Activated T-helper 1 cell treated with anti-CD3 and anti-CD28 coated beads, Interleukin-12 subunit alpha, Interleukin-12 subunit beta, Interleukin-2, Interleukin-4 antibody, amounts not matched to agents 30 ng/mL and 10 ng/mL and 1 ng/mL, durations not matched to agents 14 hours and 24 hours and 36 hours (primary cell): ENCODE measurements around the gene FADS2. TPM values are rescaled to one million over a fixed set of nuclear protein-coding genes. Genes with fewer than 3 reads are reported as not detected.
A peak's percentile ranks its signal among the peaks of the same experiment; 100 is the strongest.

Source experiments
- DNase-seq: peaks from one replicate; pipeline ENCODE4 v3.0.0; 2021; ENCODE audit warnings: low spot score
- H3K27ac Mint-ChIP-seq: one replicate; pipeline ENCODE4 v1.8.0; 2021; ENCODE audit warnings: mild to moderate bottlenecking, mixed read lengths
- H3K27me3 Mint-ChIP-seq: one replicate; pipeline ENCODE4 v1.8.0; 2022; ENCODE audit warnings: mild to moderate bottlenecking, moderate library complexity, mixed read lengths; ENCODE audit not compliant: insufficient read depth
- H3K36me3 Mint-ChIP-seq: one replicate; pipeline ENCODE4 v1.8.0; 2021; ENCODE audit warnings: low read depth, mixed read lengths
- H3K4me1 Mint-ChIP-seq: one replicate; pipeline ENCODE4 v1.8.0; 2021; ENCODE audit warnings: low read depth, mixed read lengths
- H3K4me3 Mint-ChIP-seq: one replicate; pipeline ENCODE4 v1.8.0; 2021; ENCODE audit warnings: mild to moderate bottlenecking, moderate library complexity, mixed read lengths
- H3K9me3 Mint-ChIP-seq: one replicate; pipeline ENCODE4 v1.8.0; 2021; ENCODE audit warnings: mixed read lengths
- intact Hi-C: fragments of 100-400 bp; cut with micrococcal nuclease; formaldehyde crosslinking; loops from one replicate; pipeline ENCODE4 v1.15.1; 2024
- total RNA-seq: library from RNA; stranded (reverse); gene quantifications from 2 replicates; pipeline ENCODE4 v1.2.3, GENCODE V29; 2022

Gene FADS2
- total RNA-seq, 1 donor from 2014 or later: 250 TPM

- peak overlapping the region; percentile 73 for H3K4me3 Mint-ChIP-seq
- H3K36me3 Mint-ChIP-seq: peaks cover 22% of the 10 kb centered on the region
- DNase-seq: no peak
- intact Hi-C loops: loop anchor here (1.0 kb wide), 2 partner anchors 18 to 42 kb away; partner anchors contain the start of genes FEN1 and TMEM258
- peaks cover 78% of the 10 kb centered on the region for H3K4me1 Mint-ChIP-seq
- H3K9me3 Mint-ChIP-seq: no peaks in the 10 kb centered on the region
- H3K27ac Mint-ChIP-seq: peak overlapping the region; percentile 96
- no peaks in the 10 kb centered on the region for H3K27me3 Mint-ChIP-seq
These were observed 5.8 kb downstream of the FADS2 start for GRCh38 chr11:61833926-61834277.

DNA sequence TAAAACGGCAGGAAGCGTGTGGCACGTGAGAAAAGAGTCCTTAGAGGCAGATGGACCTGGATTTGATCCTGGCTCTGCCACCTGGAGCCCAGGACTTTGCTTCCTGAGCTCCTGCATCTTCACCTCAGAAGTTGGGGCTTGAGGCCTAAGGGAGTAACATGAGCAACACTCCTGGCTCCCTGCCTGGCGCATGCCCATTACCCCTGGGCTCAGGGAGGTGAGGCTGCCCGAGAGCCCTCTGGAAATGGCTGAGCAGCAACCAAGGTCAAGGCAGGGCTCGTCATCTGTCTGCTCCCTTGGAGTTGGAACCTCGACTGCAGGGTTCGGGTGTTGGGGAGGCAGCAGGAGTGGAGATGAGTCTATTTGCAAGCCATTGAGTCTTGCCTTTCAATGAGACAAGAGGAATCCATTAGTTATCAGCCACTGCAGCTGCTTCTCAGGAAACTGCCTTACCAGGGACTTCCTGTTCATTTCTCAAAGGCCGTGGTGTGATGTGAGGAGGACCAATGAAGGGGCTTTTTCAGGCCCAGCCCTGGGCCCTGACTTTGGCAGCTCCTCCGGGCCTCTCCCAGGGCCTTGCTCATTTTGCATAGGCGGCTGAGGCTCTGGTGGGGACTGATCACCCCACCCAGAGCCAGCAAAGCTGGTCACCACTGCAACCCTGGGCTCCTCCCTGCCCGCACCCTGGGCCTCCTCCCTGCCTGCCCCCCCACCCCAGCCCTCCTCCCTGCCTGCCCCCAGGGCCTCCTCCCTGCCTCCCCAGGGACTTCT is 6.4 kb downstream of the FADS2 start:
- no peaks in the 10 kb centered on the region for H3K27me3 Mint-ChIP-seq
- H3K36me3 Mint-ChIP-seq: peaks cover 25% of the 10 kb centered on the region
- H3K9me3 Mint-ChIP-seq: no peaks in the 10 kb centered on the region
- H3K4me3 Mint-ChIP-seq: peak overlapping the region; percentile 73
- H3K4me1 Mint-ChIP-seq: peaks cover 76% of the 10 kb centered on the region
- intact Hi-C loops: loop anchor here (1.0 kb wide), 2 partner anchors 18 to 42 kb away; partner anchors contain the start of genes FEN1 and TMEM258
- H3K27ac Mint-ChIP-seq: peak overlapping the region; percentile 96
- DNase-seq: peak; percentile 72

GRCh38 chr11:61836193-61836592 is 8.1 kb downstream of the FADS2 start:
- intact Hi-C loops: no loop called here
- peak overlapping the region; percentile 80 for H3K27ac Mint-ChIP-seq
- no peaks in the 10 kb centered on the region for H3K27me3 Mint-ChIP-seq
- peaks cover 61% of the 10 kb centered on the region for H3K4me1 Mint-ChIP-seq
- no peak for DNase-seq
- no peaks in the 10 kb centered on the region for H3K9me3 Mint-ChIP-seq
- H3K4me3 Mint-ChIP-seq: no peak overlapping the region
- H3K36me3 Mint-ChIP-seq: peaks cover 32% of the 10 kb centered on the region

DNA sequence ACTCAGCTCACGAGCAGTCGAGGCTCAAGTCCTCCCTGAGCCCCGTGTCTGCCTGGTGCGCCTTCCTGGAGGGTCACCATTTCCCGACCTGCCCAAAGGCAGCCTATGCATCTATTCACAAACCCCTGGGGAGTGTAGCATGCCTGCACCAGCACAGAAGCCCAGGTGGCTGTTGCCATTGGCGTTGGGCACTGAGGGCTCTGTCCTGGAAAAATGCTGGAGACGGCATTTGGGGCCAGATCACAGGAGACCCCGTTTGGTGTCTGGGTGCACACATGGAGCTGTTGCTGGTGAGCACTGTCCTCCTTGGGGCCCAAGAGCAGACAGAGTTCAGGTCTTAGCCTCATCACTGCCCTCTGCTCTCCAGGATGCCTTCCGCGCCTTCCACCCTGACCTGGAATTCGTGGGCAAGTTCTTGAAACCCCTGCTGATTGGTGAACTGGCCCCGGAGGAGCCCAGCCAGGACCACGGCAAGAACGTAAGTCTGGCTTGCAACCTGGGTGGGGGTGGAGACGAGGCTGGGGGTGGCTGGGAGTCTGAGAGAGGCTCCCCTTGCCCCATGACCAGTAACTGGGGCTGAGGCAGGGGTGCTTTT is 9.4 kb downstream of the FADS2 start:
- intact Hi-C loops: no loop called here
- Mint-ChIP-seq H3K27me3 (no peaks in the 10 kb centered on the region), H3K27ac (peak overlapping the region; percentile 23), H3K36me3 (peaks cover 40% of the 10 kb centered on the region), H3K9me3 (no peaks in the 10 kb centered on the region), H3K4me3 (no peak overlapping the region), H3K4me1 (peaks cover 48% of the 10 kb centered on the region)
- no peak for DNase-seq

DNA sequence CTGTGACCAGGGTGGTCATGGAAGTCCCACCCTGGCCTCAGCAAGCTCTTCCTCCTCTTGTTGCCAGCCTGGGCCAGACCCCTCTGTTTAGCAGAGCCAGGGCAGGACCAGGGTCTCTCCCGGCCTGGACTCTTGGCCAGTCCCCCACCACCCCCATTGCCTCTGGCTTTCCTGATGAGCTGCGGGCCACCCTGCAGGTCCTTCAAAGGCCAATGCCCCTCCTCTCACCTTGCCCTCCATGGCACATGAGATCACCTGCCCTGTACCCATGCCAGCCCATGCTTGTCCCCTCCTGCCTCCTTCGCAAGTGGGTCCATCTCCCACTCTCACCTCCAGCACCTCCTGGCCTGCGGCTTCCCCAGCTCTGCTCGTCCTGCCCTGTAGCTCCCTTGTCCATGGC is 10.4 kb downstream of the FADS2 start:
- peaks cover 46% of the 10 kb centered on the region for H3K36me3 Mint-ChIP-seq
- H3K4me1 Mint-ChIP-seq: peaks cover 38% of the 10 kb centered on the region
- no peaks in the 10 kb centered on the region for H3K9me3 Mint-ChIP-seq
- H3K27ac Mint-ChIP-seq: peak overlapping the region; percentile 70
- no peaks in the 10 kb centered on the region for H3K27me3 Mint-ChIP-seq
- H3K4me3 Mint-ChIP-seq: no peak overlapping the region
- intact Hi-C loops: no loop called here
- no peak for DNase-seq

DNA sequence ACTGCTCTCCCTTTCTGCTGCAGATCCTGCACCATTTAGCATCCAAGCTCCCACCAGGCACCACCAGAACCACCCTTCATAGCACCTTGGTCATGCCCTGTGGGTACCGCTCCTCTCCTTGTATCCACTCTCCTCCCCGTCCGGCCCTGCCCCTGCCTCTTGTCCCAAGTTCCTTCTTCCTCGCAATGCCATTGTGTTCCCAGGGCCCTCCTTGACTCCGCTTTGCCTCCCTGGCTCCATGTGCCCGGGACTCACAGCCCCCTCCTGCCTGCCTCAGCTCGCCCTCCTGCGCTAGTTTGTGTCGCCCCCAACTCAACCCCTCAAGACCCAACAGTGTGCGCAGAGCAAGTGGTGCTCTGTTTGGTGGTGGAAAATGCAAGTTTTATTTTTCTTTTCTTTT is 10.8 kb downstream of the FADS2 start:
- Mint-ChIP-seq H3K36me3 (peaks cover 44% of the 10 kb centered on the region), H3K27ac (peak overlapping the region; percentile 70)
- intact Hi-C loops: no loop called here

GRCh38 chr11:61839742-61840141 is 11.6 kb downstream of the FADS2 start:
- intact Hi-C loops: no loop called here
- peak overlapping the region; percentile 15 for H3K27ac Mint-ChIP-seq
- no peaks in the 10 kb centered on the region for H3K9me3 Mint-ChIP-seq
- peaks cover 43% of the 10 kb centered on the region for H3K36me3 Mint-ChIP-seq
- no peaks in the 10 kb centered on the region for H3K27me3 Mint-ChIP-seq
- DNase-seq: no peak
- H3K4me1 Mint-ChIP-seq: peaks cover 25% of the 10 kb centered on the region
- H3K4me3 Mint-ChIP-seq: no peak overlapping the region

More for the DNA sequence above, 10.8 kb downstream of the FADS2 start:
- Mint-ChIP-seq H3K4me1 (peaks cover 34% of the 10 kb centered on the region), H3K9me3 (no peaks in the 10 kb centered on the region), H3K4me3 (no peak overlapping the region), H3K27me3 (no peaks in the 10 kb centered on the region)
- no peak for DNase-seq

GRCh38 chr11:61840371-61840770 is 12.3 kb downstream of the FADS2 start:
- Mint-ChIP-seq H3K27ac (no peak overlapping the region), H3K27me3 (no peaks in the 10 kb centered on the region), H3K4me1 (peaks cover 20% of the 10 kb centered on the region), H3K9me3 (no peaks in the 10 kb centered on the region), H3K36me3 (peaks cover 46% of the 10 kb centered on the region), H3K4me3 (no peak overlapping the region)
- intact Hi-C loops: no loop called here
- no peak for DNase-seq

GRCh38 chr11:61841636-61842527 is 13.8 kb downstream of the FADS2 start:
- Mint-ChIP-seq H3K4me3 (no peak overlapping the region), H3K36me3 (peaks cover 50% of the 10 kb centered on the region), H3K27me3 (no peaks in the 10 kb centered on the region), H3K27ac (peak overlapping the region; percentile 52), H3K4me1 (peaks cover 5% of the 10 kb centered on the region), H3K9me3 (no peaks in the 10 kb centered on the region)
- intact Hi-C loops: no loop called here
- no peak for DNase-seq

GRCh38 chr11:61842528-61842820 is 14.4 kb downstream of the FADS2 start:
- H3K4me3 Mint-ChIP-seq: no peak overlapping the region

DNA sequence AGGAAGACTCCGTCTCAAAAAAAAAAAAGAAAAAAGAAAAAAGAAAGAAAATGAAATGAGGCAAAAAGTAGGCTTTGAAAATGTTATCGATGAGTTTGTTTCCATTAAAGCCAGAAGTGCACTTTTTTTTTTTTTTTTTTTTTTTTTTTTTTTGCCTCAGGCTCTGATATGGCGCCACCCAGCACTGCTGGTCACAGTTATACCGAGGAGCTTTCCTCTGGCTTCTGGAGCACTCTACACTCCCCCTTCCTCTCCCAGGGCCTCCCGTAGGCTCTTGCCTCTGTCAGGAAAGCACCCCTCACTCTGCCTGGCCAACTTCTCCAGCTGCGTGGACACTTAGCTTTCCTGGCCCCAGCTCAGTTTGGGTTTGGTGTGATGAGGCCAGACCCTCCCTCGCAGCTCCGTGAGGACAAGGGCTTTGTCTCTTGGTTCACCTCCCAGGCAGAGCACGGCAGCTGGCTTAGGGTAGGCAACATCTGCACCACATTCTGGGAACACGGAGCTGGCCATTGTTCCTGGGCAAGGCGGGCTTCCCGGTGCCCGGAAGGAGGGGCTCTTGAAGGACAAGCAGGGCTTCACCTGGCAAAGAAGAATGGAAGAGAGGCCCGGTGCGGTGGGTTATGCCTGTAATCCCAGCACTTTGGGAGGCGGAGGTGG is 16.9 kb downstream of the FADS2 start:
- intact Hi-C loops: no loop called here

More at GRCh38 chr11:61842528-61842820, 14.4 kb downstream of the FADS2 start:
- Mint-ChIP-seq H3K36me3 (peaks cover 55% of the 10 kb centered on the region), H3K9me3 (no peaks in the 10 kb centered on the region), H3K27ac (no peak overlapping the region), H3K27me3 (no peaks in the 10 kb centered on the region), H3K4me1 (peaks cover 5% of the 10 kb centered on the region)
- intact Hi-C loops: no loop called here
- no peak for DNase-seq

GRCh38 chr11:61846362-61847020 is 18.4 kb downstream of the FADS2 start:
- H3K27me3 Mint-ChIP-seq: no peaks in the 10 kb centered on the region
- peaks cover 50% of the 10 kb centered on the region for H3K36me3 Mint-ChIP-seq
- DNase-seq: no peak
- peaks cover 3% of the 10 kb centered on the region for H3K4me1 Mint-ChIP-seq
- H3K27ac Mint-ChIP-seq: peak overlapping the region; percentile 72
- intact Hi-C loops: no loop called here
- H3K9me3 Mint-ChIP-seq: no peaks in the 10 kb centered on the region
- no peak overlapping the region for H3K4me3 Mint-ChIP-seq

More for the DNA sequence above, 16.9 kb downstream of the FADS2 start:
- peaks cover 3% of the 10 kb centered on the region for H3K4me1 Mint-ChIP-seq
- no peak overlapping the region for H3K4me3 Mint-ChIP-seq
- no peak overlapping the region for H3K27ac Mint-ChIP-seq
- no peaks in the 10 kb centered on the region for H3K27me3 Mint-ChIP-seq
- no peak for DNase-seq
- peaks cover 53% of the 10 kb centered on the region for H3K36me3 Mint-ChIP-seq
- H3K9me3 Mint-ChIP-seq: no peaks in the 10 kb centered on the region
